A549 (cell line): Measurements from ENCODE around the gene PITX3.
A peak's percentile ranks its signal among the peaks of the same experiment; 100 is the strongest.

Source experiments
- CTCF ChIP-seq: fragments of >200 bp; sonication (Bioruptor Twin); formaldehyde crosslinking; IDR thresholded peaks from 3 replicates; pipeline ENCODE4 v1.5.1; 2016
- JUN ChIP-seq, 2 experiments: fragments of >200 bp; sonication (Bioruptor Twin); formaldehyde crosslinking; IDR thresholded peaks; 2 replicates in 1 of 2; 3 replicates in 1 of 2; pipeline ENCODE4 v1.6.1; 2016 to 2017
- MAFK ChIP-seq: fragments of 450-650 bp; IDR thresholded peaks from 2 replicates; pipeline ENCODE4 v1.6.1; 2014; ENCODE audit not compliant: partially characterized antibody
- MAX ChIP-seq: IDR thresholded peaks from 2 replicates; pipeline ENCODE4 v1.6.1; 2012
- POLR2A ChIP-seq: IDR thresholded peaks from 2 replicates; pipeline ENCODE4 v1.6.1; 2012; ENCODE audit warnings: mild to moderate bottlenecking, low read length
- RFX5 ChIP-seq: fragments of 450-650 bp; IDR thresholded peaks from 2 replicates; pipeline ENCODE4 v1.7.1; 2014; ENCODE audit warnings: antibody characterized with exemption, mild to moderate bottlenecking, moderate library complexity
- USF2 ChIP-seq: fragments of 450-650 bp; IDR thresholded peaks from 2 replicates; pipeline ENCODE4 v1.6.1; 2014; ENCODE audit warnings: antibody characterized with exemption

- TF ChIP-seq MAFK (no peak), CTCF (no peak), USF2 (peak; percentile 75), POLR2A (no peak), RFX5 (no peak), JUN (IDR thresholded peaks at IDR 0.05) (no peak), MAX (peak; percentile 87)
Observed at GRCh38 chr10:102241444-102242117, at the start of gene PITX3.
